ENCODE data around the gene NCOA7.
"Not testable (repeated sequence)": the region's sequence is repeated elsewhere in the genome, so short reads cannot be mapped to it uniquely, and the experiment has no call there.

NCOA7 gene

GRCh38 chr6:125759184-125759902, 31.4 kb upstream of the NCOA7 start:
- FAIRE-seq = no peak

GRCh38 chr6:125759959-125760457, 30.8 kb upstream of the NCOA7 start:
- no peak for FAIRE-seq

- FAIRE-seq = no peak
Measured at GRCh38 chr6:125764121-125764671, 26.6 kb upstream of the NCOA7 start.

GRCh38 chr6:125765944-125766343, 24.8 kb upstream of the NCOA7 start:
- no peak for FAIRE-seq

- FAIRE-seq = no peak
Measured at GRCh38 chr6:125766641-125767040, 24.1 kb upstream of the NCOA7 start.

- no peak for FAIRE-seq
Measured at GRCh38 chr6:125769147-125769783, 21.5 kb upstream of the NCOA7 start.

- no peak for FAIRE-seq
Measured at GRCh38 chr6:125773387-125774341, 17.1 kb upstream of the NCOA7 start.

- FAIRE-seq = not testable (repeated sequence)
Measured at GRCh38 chr6:125776107-125776826, 14.5 kb upstream of the NCOA7 start.

GRCh38 chr6:125779924-125780539, 10.7 kb upstream of the NCOA7 start:
- peak; percentile 78 for FAIRE-seq

- no peak for FAIRE-seq
Measured at GRCh38 chr6:125780540-125781313, 10.0 kb upstream of the NCOA7 start.

GRCh38 chr6:125781314-125781868, 9.4 kb upstream of the NCOA7 start:
- FAIRE-seq = peak; percentile 56

- FAIRE-seq = no peak
Measured at GRCh38 chr6:125784365-125784764, 6.4 kb upstream of the NCOA7 start.

GRCh38 chr6:125787791-125788190, 3.0 kb upstream of the NCOA7 start:
- FAIRE-seq = no peak

- FAIRE-seq = no peak
Measured at GRCh38 chr6:125789167-125789566, 1.6 kb upstream of the NCOA7 start.

- FAIRE-seq = peak; percentile 68
Measured at GRCh38 chr6:125789576-125790357, 993 bp upstream of the NCOA7 start.

GRCh38 chr6:125791151-125791819, 525 bp downstream of the NCOA7 start:
- no peak for FAIRE-seq

- no peak for FAIRE-seq
Measured at GRCh38 chr6:125791820-125792165, 1.0 kb downstream of the NCOA7 start.

GRCh38 chr6:125792172-125792571, 1.4 kb downstream of the NCOA7 start:
- FAIRE-seq = no peak

GRCh38 chr6:125792680-125793079, 1.9 kb downstream of the NCOA7 start:
- no peak for FAIRE-seq

Data from TTC549 (cell line).